ENCODE results near the gene TRMT6.

DNA sequence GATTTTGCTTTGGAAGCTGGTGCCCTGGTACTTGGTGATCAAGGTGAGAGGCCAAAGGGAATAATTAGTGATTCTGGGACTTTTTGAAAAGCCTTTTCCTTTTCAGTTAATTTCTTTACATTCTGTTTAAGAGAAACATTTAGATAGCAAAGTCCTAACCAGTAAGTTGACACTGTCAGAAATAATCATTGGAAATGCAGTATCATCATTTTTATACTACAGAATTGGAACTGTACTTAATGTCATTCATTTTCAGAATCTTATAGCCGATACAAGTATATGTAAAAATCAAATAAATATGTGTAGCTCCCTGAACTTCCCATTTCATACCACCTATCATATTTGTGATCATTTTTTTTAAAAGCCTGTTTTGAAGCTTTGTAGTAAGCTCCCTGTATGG is 27.6 kb upstream of the TRMT6 start:
- TF ChIP-seq CTCF (IDR thresholded peaks at IDR 0.05 in 4 of 5, conservative IDR thresholded peaks at IDR 0.05 in 1 of 5) (no peak), POLR2A (IDR thresholded peaks at IDR 0.05) (no peak)
